NT2/D1 (cell line): ENCODE measurements around the gene C9orf50.

Experiments
- DNase-seq: peaks from one replicate; pipeline ENCODE4 v3.0.0-alpha.2; 2011; ENCODE audit warnings: low read depth, low spot score
- H3K27me3 ChIP-seq: 2 replicates; pipeline ENCODE4 v1.6.0; 2011; ENCODE audit warnings: mild to moderate bottlenecking; ENCODE audit not compliant: insufficient read length, insufficient read depth
- H3K36me3 ChIP-seq: 2 replicates; pipeline ENCODE4 v1.6.1; 2011; ENCODE audit warnings: mild to moderate bottlenecking, low read length, mixed read lengths; ENCODE audit not compliant: insufficient read depth, insufficient read length
- H3K4me1 ChIP-seq: 2 replicates; pipeline ENCODE4 v1.5.1; 2011; ENCODE audit not compliant: insufficient read depth, insufficient read length
- H3K4me3 ChIP-seq: 2 replicates; pipeline ENCODE4 v1.5.1; 2011; ENCODE audit warnings: low read depth; ENCODE audit not compliant: insufficient read length
- H3K9ac ChIP-seq: 2 replicates; pipeline ENCODE4 v1.6.0; 2011; ENCODE audit warnings: low read depth; ENCODE audit not compliant: insufficient read length
- H3K9me3 ChIP-seq: 2 replicates; pipeline ENCODE4 v1.5.1; 2011; ENCODE audit warnings: mild to moderate bottlenecking, low read length; ENCODE audit not compliant: insufficient read depth
- SUZ12 ChIP-seq: IDR thresholded peaks from 2 replicates; pipeline ENCODE4 v1.6.1; 2011; ENCODE audit not compliant: insufficient read length, insufficient read depth; ENCODE audit errors: extremely low read depth
- YY1 ChIP-seq: IDR thresholded peaks from 2 replicates; pipeline ENCODE4 v1.6.1; 2011; ENCODE audit not compliant: insufficient read length, insufficient read depth
- ZNF274 ChIP-seq: IDR thresholded peaks from 2 replicates; pipeline ENCODE4 v1.6.1; 2011; ENCODE audit warnings: mild to moderate bottlenecking, low read depth, low read length

The C9orf50 gene

GRCh38 chr9:129562514-129562913, 58.4 kb downstream of the C9orf50 start:
- Histone ChIP-seq H3K9ac (no peak overlapping the region), H3K27me3 (no peaks in the 10 kb centered on the region), H3K9me3 (no peaks in the 10 kb centered on the region), H3K36me3 (no peaks in the 10 kb centered on the region), H3K4me1 (peaks cover 32% of the 10 kb centered on the region), H3K4me3 (no peak overlapping the region)
- DNase-seq = no peak
- TF ChIP-seq ZNF274 (no peak), YY1 (no peak), SUZ12 (no peak)
